SK-N-SH (cell line): ENCODE results near the gene ASTL. TPM values are rescaled to one million over a fixed set of nuclear protein-coding genes. Genes with fewer than 3 reads are reported as not detected.

Experiments used
- CTCF ChIA-PET: fragments of 300-600, 350-600 bp; formaldehyde crosslinking; extraction: SDS; loops from one replicate; lab custom pipeline; 2021; lab: Yijun Ruan, JAX
- POLR2A ChIA-PET: fragments of 350-600 bp; sonication (Branson Sonifier 250); formaldehyde crosslinking; extraction: SDS; loops from one replicate; lab custom pipeline; 2020; ENCODE audit warnings: antibody characterized with exemption, inconsistent platforms; lab: Yijun Ruan, JAX
- DNase-seq: peaks from one replicate; pipeline ENCODE4 v3.0.0; 2012
- H2AFZ ChIP-seq: fragments of 200-600 bp; sonication (generic); 2 replicates; pipeline ENCODE4 v1.8.1; 2016; ENCODE audit warnings: antibody characterized with exemption, mild to moderate bottlenecking, low read depth
- H3F3A ChIP-seq: fragments of 200-600 bp; sonication (generic); replicated peaks from 2 replicates; pipeline ENCODE3; 2016; ENCODE audit warnings: antibody characterized with exemption, mild to moderate bottlenecking; ENCODE audit not compliant: insufficient read depth
- H3K27ac ChIP-seq, 2 experiments: fragments of 200-500 bp in 1 of 2; fragments of 200-600 bp in 1 of 2; sonication (Bioruptor generic) in 1 of 2; sonication (generic), shearing (Covaris generic) in 1 of 2; 2 replicates each; pipeline versions ENCODE4 v1.5.1 to v1.6.1; 2014 to 2016; ENCODE audit warnings: low read depth in 2 of 2, inconsistent platforms in 1 of 2, low read length in 1 of 2, mild to moderate bottlenecking in 1 of 2, mixed read lengths in 1 of 2
- H3K27me3 ChIP-seq: fragments of 200-600 bp; sonication (generic), shearing (Covaris generic); 2 replicates; pipeline ENCODE4 v1.6.1; 2016; ENCODE audit warnings: mixed run types; ENCODE audit not compliant: insufficient read depth
- H3K36me3 ChIP-seq, 2 experiments: fragments of 200-500 bp in 1 of 2; fragments of 200-600 bp in 1 of 2; sonication (Bioruptor generic) in 1 of 2; sonication (generic) in 1 of 2; replicated peaks in 1 of 2; 2 replicates each; pipeline versions ENCODE3 to v1.5.1; 2014 to 2016; ENCODE audit warnings: low read length in 1 of 2, mild to moderate bottlenecking in 1 of 2; ENCODE audit not compliant: insufficient read depth in 2 of 2, control insufficient read depth in 1 of 2
- H3K4me1 ChIP-seq, 2 experiments: fragments of 200-500 bp in 1 of 2; fragments of 200-600 bp in 1 of 2; sonication (Bioruptor generic) in 1 of 2; sonication (generic), shearing (Covaris generic) in 1 of 2; 2 replicates each; pipeline versions ENCODE4 v1.5.1 to v1.6.1; 2014 to 2016; ENCODE audit warnings: low read depth in 1 of 2, low read length in 1 of 2, mixed run types in 1 of 2; ENCODE audit not compliant: insufficient read depth in 2 of 2, control insufficient read depth in 1 of 2
- H3K4me2 ChIP-seq: fragments of 200-600 bp; sonication (generic), shearing (Covaris generic); 2 replicates; pipeline ENCODE4 v1.6.1; 2017; ENCODE audit warnings: mixed run types
- H3K4me3 ChIP-seq, 2 experiments: fragments of 200-500 bp in 1 of 2; fragments of 200-600 bp in 1 of 2; sonication (Bioruptor generic) in 1 of 2; sonication (generic), shearing (Covaris generic) in 1 of 2; 2 replicates each; pipeline versions ENCODE4 v1.5.1 to v1.8.1; 2014 to 2016; ENCODE audit warnings: low read depth in 2 of 2, inconsistent platforms in 1 of 2, low read length in 1 of 2, mild to moderate bottlenecking in 1 of 2, mixed read lengths in 1 of 2, moderate library complexity in 1 of 2
- H3K79me2 ChIP-seq: fragments of 200-600 bp; sonication (generic); 2 replicates; pipeline ENCODE4 v1.8.1; 2017; ENCODE audit warnings: mild to moderate bottlenecking; ENCODE audit not compliant: insufficient read depth
- H3K9ac ChIP-seq: fragments of 200-600 bp; sonication (generic); 2 replicates; pipeline ENCODE4 v1.6.1; 2017; ENCODE audit warnings: mixed run types
- H3K9me2 ChIP-seq: fragments of 200-600 bp; sonication (generic); 2 replicates; pipeline ENCODE4 v1.6.1; 2017; ENCODE audit warnings: mixed run types
- H3K9me3 ChIP-seq: fragments of 200-600 bp; sonication (generic); 2 replicates; pipeline ENCODE4 v1.6.1; 2017; ENCODE audit warnings: mixed run types, mild to moderate bottlenecking, moderate library complexity
- H4K20me1 ChIP-seq: fragments of 200-600 bp; sonication (generic); 2 replicates; pipeline ENCODE4 v1.6.1; 2017; ENCODE audit warnings: mild to moderate bottlenecking, mixed run types; ENCODE audit not compliant: insufficient read depth
- CHD2 ChIP-seq: fragments of 150-350 bp; IDR thresholded peaks from 2 replicates; pipeline ENCODE4 v1.6.1; 2018; ENCODE audit warnings: low read length; ENCODE audit not compliant: partially characterized antibody
- EP300 ChIP-seq, 2 experiments: IDR thresholded peaks; 2 replicates each; pipeline versions ENCODE4 v1.4.0 to v1.6.1; 2012; ENCODE audit warnings: borderline replicate concordance in 1 of 2, low read depth in 1 of 2, low read length in 1 of 2
- FOSL2 ChIP-seq: IDR thresholded peaks from 2 replicates; pipeline ENCODE4 v1.4.0; 2012; ENCODE audit warnings: low read depth, mild to moderate bottlenecking, moderate library complexity, borderline replicate concordance
- FOXM1 ChIP-seq: IDR thresholded peaks from 2 replicates; pipeline ENCODE4 v1.4.0; 2012; ENCODE audit warnings: low read depth, mild to moderate bottlenecking
- GABPA ChIP-seq: IDR thresholded peaks from 2 replicates; pipeline ENCODE4 v1.4.0; 2012; ENCODE audit warnings: low read depth, mild to moderate bottlenecking
- GATA2 ChIP-seq: sonication (generic); formaldehyde crosslinking; IDR thresholded peaks from 2 replicates; pipeline ENCODE4 v1.5.0; 2020; ENCODE audit warnings: mild to moderate bottlenecking, missing genetic modification reagents
- MEF2A ChIP-seq: IDR thresholded peaks from 2 replicates; pipeline ENCODE4 v1.4.0; 2012; ENCODE audit warnings: low read depth, borderline replicate concordance
- MXI1 ChIP-seq: IDR thresholded peaks from 2 replicates; pipeline ENCODE4 v1.6.1; 2012; ENCODE audit warnings: mild to moderate bottlenecking, low read depth, low read length, improper control_type of control experiment
- NFIC ChIP-seq: IDR thresholded peaks from 2 replicates; pipeline ENCODE4 v1.4.0; 2012; ENCODE audit warnings: borderline replicate concordance
- NRF1 ChIP-seq: IDR thresholded peaks from 2 replicates; pipeline ENCODE4 v1.6.1; 2012; ENCODE audit warnings: low read depth, mild to moderate bottlenecking, low read length
- POLR2AphosphoS5 ChIP-seq: IDR thresholded peaks from 2 replicates; pipeline ENCODE4 v1.6.1; 2012; ENCODE audit warnings: low read depth, low read length
- SMC3 ChIP-seq: IDR thresholded peaks from 2 replicates; pipeline ENCODE4 v1.6.1; 2012; ENCODE audit warnings: low read depth, low read length, improper control_type of control experiment
- TAF1 ChIP-seq: IDR thresholded peaks from 2 replicates; pipeline ENCODE4 v1.6.1; 2012; ENCODE audit warnings: low read depth, mild to moderate bottlenecking, low read length, moderate library complexity, borderline replicate concordance
- TCF12 ChIP-seq: IDR thresholded peaks from 2 replicates; pipeline ENCODE4 v1.4.0; 2012
- TEAD4 ChIP-seq: IDR thresholded peaks from 2 replicates; pipeline ENCODE4 v1.4.0; 2012; ENCODE audit warnings: mild to moderate bottlenecking, borderline replicate concordance; ENCODE audit not compliant: insufficient read depth
- ZBTB33 ChIP-seq: IDR thresholded peaks from 2 replicates; pipeline ENCODE4 v1.4.0; 2012; ENCODE audit warnings: low read depth, borderline replicate concordance
- WGBS: methylation state at CpG from one replicate; pipeline ENCODE4 v1.1.6; 2017; ENCODE audit warnings: low lambda C conversion rate; 5-methylcytosine and 5-hydroxymethylcytosine counted together
- polyA plus RNA-seq, 3 experiments: library from polyadenylated mRNA; depleted of rRNA; stranded (reverse); fragments of >200 nt; gene quantifications; 2 replicates each; pipeline ENCODE4 v1.2.3, GENCODE V29; 2012
- TF ChIP-seq, protein P1 (sequence below): IDR thresholded peaks from 2 replicates; pipeline ENCODE4; 2012

ASTL gene
- polyA plus RNA-seq, 1 of the 3 experiments (the other 2 are of a cell fraction): not detected

GRCh38 chr2:96082211-96083063 is 55.9 kb downstream of the ASTL start:
- H3K4me3 ChIP-seq: no peak overlapping the region
- TF ChIP-seq TCF12 (no peak), NRF1 (no peak), GATA2 (CRISPR knock-in tag) (no peak), GABPA (no peak), NFIC (no peak), ZBTB33 (no peak), FOXM1 (no peak), FOSL2 (no peak), MEF2A (no peak), EP300 (IDR thresholded peaks at IDR 0.05; ENCODE audit: borderline replicate concordance in 1 of 2, low read depth in 1 of 2, low read length in 1 of 2) (no peak), POLR2AphosphoS5 (no peak), TEAD4 (no peak), TAF1 (no peak), MXI1 (no peak), SMC3 (no peak), CHD2 (no peak)
- TF ChIP-seq, protein P1, sequence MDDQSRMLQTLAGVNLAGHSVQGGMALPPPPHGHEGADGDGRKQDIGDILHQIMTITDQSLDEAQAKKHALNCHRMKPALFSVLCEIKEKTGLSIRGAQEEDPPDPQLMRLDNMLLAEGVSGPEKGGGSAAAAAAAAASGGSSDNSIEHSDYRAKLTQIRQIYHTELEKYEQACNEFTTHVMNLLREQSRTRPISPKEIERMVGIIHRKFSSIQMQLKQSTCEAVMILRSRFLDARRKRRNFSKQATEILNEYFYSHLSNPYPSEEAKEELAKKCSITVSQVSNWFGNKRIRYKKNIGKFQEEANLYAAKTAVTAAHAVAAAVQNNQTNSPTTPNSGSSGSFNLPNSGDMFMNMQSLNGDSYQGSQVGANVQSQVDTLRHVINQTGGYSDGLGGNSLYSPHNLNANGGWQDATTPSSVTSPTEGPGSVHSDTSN: no peak
- POLR2A ChIA-PET: no interaction called here
- H3F3A ChIP-seq: no peaks in the 10 kb centered on the region
- no peaks in the 10 kb centered on the region for H4K20me1 ChIP-seq
- H3K9me2 ChIP-seq: no peaks in the 10 kb centered on the region
- H2AFZ ChIP-seq: no peak overlapping the region
- H3K4me1 ChIP-seq: peaks cover 0 to 16% of the 10 kb centered on the region in 2 experiments; a peak in 1 of 4 replicates
- CTCF ChIA-PET: interaction anchor here (1.3 kb wide), 2 partner anchors 9 to 60 kb away, joined by 3 to 4 read pairs; no protein-coding TSS in a partner anchor
- H3K79me2 ChIP-seq: no peaks in the 10 kb centered on the region
- no peak for DNase-seq
- H3K27me3 ChIP-seq: no peaks in the 10 kb centered on the region
- H3K36me3 ChIP-seq: no peaks in the 10 kb centered on the region
- no peaks in the 10 kb centered on the region; the same call in 1 of the 2 replicates for H3K9me3 ChIP-seq
- H3K27ac ChIP-seq: no peak overlapping the region
- WGBS: 57% methylated on average over 8 of the region's 14 CpGs
- H3K9ac ChIP-seq: no peak overlapping the region
- no peak overlapping the region for H3K4me2 ChIP-seq
